ENCODE measurements around the gene MON1B.
"Not testable (repeated sequence)": the region's sequence is repeated elsewhere in the genome, so short reads cannot be mapped to it uniquely, and the experiment has no call there.

MON1B gene

DNA sequence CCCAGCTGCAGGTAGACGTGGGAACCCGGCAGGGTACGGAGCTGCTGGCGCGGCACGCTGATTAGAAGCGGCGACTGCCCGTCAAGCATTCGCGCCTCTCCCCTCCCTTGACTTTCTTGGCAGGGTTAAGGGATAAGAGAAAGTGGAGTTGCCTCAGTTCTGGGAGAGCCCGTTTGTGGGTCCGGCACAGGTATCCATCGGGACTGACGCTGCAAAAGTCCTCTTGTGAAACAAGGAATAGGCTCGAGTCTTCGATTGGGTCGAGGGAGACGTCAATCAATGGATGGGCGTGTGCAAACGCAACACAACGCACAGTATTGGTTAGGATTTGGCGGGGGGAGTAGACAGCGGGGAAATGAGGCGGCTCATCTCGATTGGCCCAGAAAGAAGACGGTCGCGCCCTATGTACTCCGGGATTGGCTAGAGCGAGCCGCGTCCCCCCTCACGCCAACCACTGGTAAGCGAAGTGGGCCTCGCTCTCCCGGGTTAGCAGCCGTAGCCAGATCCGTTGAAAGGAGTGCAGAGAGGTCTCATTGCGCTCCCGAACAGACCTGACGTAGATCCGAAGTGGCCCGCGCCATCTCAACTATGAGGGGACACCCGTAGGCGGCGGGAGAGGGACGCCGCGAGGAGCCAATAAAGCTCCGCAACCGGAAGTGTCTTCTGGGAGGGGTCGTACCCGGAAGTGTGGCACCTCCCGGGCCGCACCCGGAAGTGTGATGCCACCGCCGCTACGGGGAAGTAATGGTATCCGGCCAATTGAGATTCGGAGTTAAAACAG is at the start of gene MON1B:
Gene MON1B (plus strand): TSS at position 713 of the 781 bp plus-strand sequence. CDS start 296 bp downstream, outside the sequence.
- peak; percentile 93 for DNase-seq

GRCh38 chr16:77143364-77143763 is 47.6 kb upstream of the MON1B start:
- DNase-seq, result no peak

GRCh38 chr16:77148121-77148520 is 42.9 kb upstream of the MON1B start:
- DNase-seq, result no peak

GRCh38 chr16:77157346-77158058 is 33.5 kb upstream of the MON1B start:
- DNase-seq, result no peak

- DNase-seq, result no peak
These were observed 32.7 kb upstream of the MON1B start for GRCh38 chr16:77158293-77158692.

- DNase-seq, result no peak
These were observed 26.0 kb upstream of the MON1B start for GRCh38 chr16:77165006-77165405.

DNA sequence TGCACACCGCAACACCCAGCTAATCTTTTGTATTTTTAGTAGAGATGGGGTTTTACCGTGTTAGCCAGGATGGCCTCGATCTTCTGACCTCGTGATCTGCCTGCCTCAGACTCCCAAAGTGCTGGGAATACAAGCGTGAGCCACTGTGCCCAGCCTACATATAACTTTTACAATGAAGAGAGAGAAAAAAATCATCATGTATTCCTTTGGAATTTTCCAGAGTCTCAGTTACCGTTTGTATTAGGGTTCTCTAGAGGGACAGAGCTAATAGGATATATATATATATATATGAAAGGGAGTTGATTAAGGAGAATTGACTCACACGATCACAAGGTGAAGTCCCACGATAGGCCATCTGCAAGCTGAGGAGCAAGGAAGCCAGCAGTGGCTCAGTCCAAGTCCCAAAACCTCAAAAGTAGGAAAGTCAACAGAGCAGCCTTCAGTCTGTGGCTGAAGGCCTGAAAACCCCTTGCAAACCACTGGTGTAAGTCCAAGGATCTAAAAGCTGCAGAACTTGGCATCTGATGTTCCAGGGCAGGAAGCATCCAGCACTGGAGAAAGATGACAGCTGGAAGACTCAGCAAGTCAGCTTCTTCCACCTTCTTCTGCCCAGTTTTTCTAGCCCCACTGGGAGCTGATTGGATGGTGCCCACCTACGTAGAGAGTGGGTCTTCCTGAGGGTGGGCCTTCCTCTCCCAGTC is 25.3 kb upstream of the MON1B start:
- DNase-seq, result not testable (repeated sequence)

DNA sequence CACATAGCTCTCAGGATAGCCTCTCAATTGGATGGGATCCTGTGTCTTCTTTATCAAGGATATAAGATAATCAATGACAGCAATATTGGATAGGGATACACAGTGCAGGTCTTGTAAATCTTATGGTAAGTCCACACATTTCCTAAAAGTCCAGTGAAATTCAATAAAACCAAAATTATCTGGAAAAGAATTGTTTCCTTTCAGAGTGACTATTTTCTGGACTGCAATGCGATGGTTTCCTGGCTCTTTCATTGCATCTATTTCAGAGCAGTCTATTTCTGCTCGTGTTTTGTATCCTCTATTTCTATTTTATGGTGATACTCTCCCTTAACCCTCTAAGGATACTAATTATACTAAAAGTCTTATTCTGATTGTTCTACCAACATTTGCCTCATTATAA is 24.3 kb upstream of the MON1B start:
- DNase-seq, result no peak

GRCh38 chr16:77168901-77169300 is 22.1 kb upstream of the MON1B start:
- DNase-seq, result no peak

GRCh38 chr16:77169650-77170236 is 21.2 kb upstream of the MON1B start:
- peak; percentile 48 for DNase-seq

DNA sequence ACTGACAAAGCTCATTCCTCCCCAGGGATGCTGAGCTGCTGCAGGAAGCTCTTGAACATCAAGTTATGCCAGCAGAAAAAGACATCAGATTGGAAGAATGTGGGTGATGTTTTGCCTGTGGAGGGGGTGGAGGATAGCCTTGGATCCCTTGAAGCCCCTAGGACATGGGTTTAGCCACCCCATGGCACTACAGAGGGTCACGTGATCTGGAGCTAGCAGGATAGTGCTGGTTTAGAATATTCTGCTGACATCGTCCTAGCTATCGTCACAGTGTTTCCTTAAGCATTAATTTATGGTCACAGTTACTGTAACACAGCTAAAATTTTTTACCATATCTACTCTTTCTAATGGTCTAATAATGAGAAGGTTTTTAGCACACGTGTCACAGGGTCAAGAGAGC is 20.2 kb upstream of the MON1B start:
- DNase-seq, result no peak

DNA sequence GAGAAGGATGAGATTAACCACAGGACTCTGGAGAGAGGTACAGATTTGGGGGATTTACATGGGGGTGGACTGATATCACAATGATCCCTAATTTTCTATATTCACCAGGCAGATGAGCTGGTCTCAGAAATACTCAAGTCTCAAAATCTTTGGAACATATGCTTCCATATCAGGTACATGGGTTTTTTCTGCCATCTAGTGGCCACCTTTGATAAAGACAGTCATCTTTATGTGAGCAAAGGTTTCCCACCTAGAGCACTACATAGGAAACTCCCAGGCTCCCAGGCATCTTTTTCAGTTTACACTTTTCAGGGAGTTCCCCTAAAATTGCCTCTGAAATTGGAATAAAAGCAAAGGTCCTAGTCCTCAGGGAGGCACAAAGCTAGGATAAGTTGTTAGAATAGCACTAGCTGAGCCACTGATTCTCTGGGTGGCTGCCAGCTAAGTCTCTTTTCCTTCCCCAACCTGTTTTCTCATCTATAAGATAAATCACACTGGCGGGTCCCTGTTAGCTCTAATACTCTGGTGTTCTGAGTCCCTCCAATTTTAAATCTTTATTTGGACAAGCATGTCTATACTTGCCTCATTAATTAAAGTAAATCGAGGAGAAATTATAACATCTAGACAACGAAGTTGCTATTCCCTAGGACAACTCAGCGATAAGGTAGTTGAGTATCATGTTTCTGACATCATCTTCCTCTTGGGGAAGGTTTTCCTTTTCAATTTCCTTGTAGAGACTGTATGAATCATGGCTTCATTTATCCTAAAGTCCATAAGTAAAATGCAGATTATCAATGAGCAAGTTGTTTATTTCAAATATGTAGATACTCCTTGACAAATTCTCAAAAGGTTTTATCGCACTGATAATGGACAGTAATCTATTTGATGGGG is 19.0 kb upstream of the MON1B start:
- DNase-seq, result peak; percentile 33

- DNase-seq, result no peak
These were observed 18.0 kb upstream of the MON1B start for GRCh38 chr16:77172951-77173350.

DNA sequence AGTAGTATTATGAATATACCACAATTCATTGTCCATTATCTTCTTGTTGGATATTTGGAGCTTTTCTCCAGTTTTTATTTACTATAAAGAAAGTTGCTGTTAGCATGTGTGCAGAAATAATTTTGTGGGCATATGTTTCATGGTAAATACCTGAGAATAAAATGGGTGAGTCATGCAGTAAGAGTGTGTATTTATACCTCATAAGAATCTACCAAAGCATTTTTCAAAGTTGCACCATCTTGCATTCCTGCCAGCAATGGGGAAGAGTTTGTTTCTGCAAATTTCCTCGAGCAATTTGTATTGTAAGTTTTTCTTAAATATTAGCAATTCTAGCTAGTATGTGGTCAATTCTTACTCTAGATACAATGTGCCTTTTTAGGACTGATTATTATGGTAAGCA is 7.9 kb upstream of the MON1B start:
- no peak for DNase-seq

GRCh38 chr16:77186298-77186697 is 4.7 kb upstream of the MON1B start:
- not testable (repeated sequence) for DNase-seq

GRCh38 chr16:77190190-77190477 is 856 bp upstream of the MON1B start:
- DNase-seq, result no peak

- DNase-seq, result peak; percentile 43
These were observed 424 bp downstream of the MON1B start for GRCh38 chr16:77191259-77191969.

- no peak for DNase-seq
These were observed 2.4 kb downstream of the MON1B start for GRCh38 chr16:77193377-77193776.

DNA sequence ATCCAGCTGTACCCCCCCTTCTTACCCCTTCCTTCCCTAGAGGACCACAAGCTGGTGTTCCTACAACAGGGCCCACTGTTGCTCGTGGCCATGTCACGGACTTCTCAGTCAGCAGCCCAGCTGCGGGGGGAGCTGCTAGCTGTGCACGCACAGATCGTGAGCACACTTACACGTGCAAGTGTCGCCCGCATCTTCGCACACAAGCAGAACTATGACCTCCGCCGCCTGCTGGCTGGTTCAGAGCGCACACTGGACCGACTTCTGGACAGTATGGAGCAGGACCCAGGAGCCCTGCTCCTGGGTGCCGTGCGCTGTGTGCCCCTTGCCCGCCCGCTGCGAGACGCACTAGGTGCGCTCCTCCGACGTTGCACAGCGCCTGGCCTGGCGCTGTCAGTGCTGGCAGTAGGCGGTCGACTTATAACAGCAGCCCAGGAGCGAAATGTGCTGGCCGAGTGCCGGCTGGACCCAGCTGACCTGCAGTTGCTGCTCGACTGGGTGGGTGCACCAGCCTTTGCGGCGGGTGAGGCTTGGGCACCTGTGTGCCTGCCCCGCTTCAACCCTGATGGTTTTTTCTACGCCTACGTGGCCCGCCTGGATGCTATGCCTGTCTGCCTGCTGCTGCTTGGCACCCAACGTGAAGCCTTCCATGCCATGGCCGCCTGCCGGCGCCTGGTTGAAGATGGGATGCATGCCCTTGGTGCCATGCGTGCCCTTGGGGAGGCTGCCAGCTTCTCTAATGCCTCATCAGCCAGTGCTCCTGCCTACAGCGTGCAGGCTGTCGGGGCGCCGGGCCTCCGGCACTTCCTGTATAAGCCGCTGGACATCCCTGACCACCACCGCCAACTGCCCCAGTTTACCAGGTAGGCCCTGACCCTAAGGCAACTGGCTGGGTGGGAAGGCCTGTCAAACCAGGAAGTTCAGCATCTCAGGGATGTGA is 3.6 kb downstream of the MON1B start:
- no peak for DNase-seq

DNA sequence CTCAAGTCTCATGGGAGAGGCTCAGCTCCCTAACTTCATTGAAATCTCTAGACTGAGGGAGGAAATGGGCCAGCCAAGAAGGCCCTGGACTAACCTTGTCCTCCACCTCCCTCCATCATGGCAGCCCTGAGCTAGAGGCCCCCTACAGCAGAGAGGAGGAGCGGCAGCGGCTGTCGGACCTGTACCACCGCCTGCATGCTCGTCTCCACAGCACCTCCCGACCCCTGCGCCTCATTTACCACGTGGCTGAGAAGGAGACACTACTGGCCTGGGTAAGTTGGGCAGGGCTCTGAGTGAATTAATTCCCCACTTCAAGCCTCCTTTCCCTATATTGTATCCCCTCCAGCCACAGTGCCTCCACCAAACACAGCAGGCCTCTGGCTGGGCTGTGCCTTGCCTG is 4.4 kb downstream of the MON1B start:
- no peak for DNase-seq

DNA sequence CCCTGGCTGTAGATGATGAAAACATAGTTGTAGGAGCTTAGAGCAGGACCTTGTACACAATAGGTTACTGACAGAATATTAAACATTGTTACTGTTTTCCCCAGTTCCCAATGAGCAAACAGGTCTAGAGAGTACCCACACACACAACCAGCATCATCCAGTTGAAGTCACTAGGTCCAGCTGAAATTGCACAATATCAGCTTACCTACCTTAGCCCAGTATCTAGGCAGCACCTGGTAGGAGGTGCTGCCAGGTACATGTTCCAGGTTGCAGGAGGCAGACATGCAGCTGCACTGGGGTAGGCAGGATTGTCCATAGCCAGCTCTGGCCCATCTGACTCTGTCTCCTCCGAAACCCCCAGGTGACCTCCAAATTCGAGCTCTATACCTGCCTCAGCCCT is 6.8 kb downstream of the MON1B start:
- no peak for DNase-seq

Data from CD4-positive, alpha-beta T cell treated with Interleukin-17A for 4 hours (primary cell).